DOHH2 (cell line): ENCODE data around the gene C12orf57.

ENCODE experiments used
- H3F3A ChIP-seq: fragments of 200-600 bp; sonication (generic), shearing (Covaris generic); 2 replicates; pipeline ENCODE4 v1.6.0; 2016; ENCODE audit warnings: antibody characterized with exemption, mild to moderate bottlenecking; ENCODE audit not compliant: control insufficient read depth, insufficient read depth
- H3K27ac ChIP-seq: fragments of 200-600 bp; sonication (generic); 2 replicates; pipeline ENCODE4 v1.5.1; 2014; ENCODE audit warnings: low read depth, mild to moderate bottlenecking, low read length, moderate library complexity
- H3K27me3 ChIP-seq: fragments of 200-600 bp; sonication (generic); 2 replicates; pipeline ENCODE4 v1.6.1; 2014; ENCODE audit warnings: mild to moderate bottlenecking, low read length, mixed read lengths; ENCODE audit not compliant: control insufficient read depth
- H3K36me3 ChIP-seq: fragments of 200-600 bp; sonication (generic); 2 replicates; pipeline ENCODE4 v1.6.1; 2014; ENCODE audit warnings: mild to moderate bottlenecking, low read length, moderate library complexity, mixed read lengths; ENCODE audit not compliant: control insufficient read depth
- H3K4me1 ChIP-seq: fragments of 200-600 bp; sonication (generic); 2 replicates; pipeline ENCODE4 v1.6.1; 2014; ENCODE audit warnings: mild to moderate bottlenecking, low read length, mixed read lengths; ENCODE audit not compliant: control insufficient read depth
- H3K4me2 ChIP-seq: fragments of 200-600 bp; sonication (generic); 2 replicates; pipeline ENCODE4 v1.6.0; 2014; ENCODE audit warnings: mild to moderate bottlenecking, low read length, moderate library complexity
- H3K4me3 ChIP-seq: fragments of 200-600 bp; sonication (generic); 2 replicates; pipeline ENCODE4 v1.5.1; 2014; ENCODE audit warnings: mild to moderate bottlenecking, low read length, mixed read lengths
- H3K79me2 ChIP-seq: fragments of 200-600 bp; sonication (generic); 2 replicates; pipeline ENCODE4 v1.6.1; 2014; ENCODE audit warnings: mild to moderate bottlenecking, low read length, mixed read lengths; ENCODE audit not compliant: control insufficient read depth
- H3K9me2 ChIP-seq: fragments of 200-600 bp; sonication (generic); replicated peaks from 2 replicates; pipeline ENCODE4 v1.6.1; 2014; ENCODE audit warnings: mild to moderate bottlenecking, low read length, mixed read lengths; ENCODE audit not compliant: control insufficient read depth
- H3K9me3 ChIP-seq: fragments of 200-600 bp; sonication (generic); 2 replicates; pipeline ENCODE4 v1.6.1; 2014; ENCODE audit warnings: antibody characterized with exemption, low read length, mixed read lengths; ENCODE audit not compliant: control insufficient read depth, insufficient read depth
- H4K20me1 ChIP-seq: fragments of 200-600 bp; sonication (generic); 2 replicates; pipeline ENCODE4 v1.6.0; 2014; ENCODE audit warnings: low read depth, mild to moderate bottlenecking, antibody characterized with exemption, low read length, moderate library complexity; ENCODE audit not compliant: control insufficient read depth, insufficient read depth
- CTCF ChIP-seq: fragments of 200-600 bp; sonication (generic); IDR thresholded peaks from one replicate; pipeline ENCODE4 v1.5.1; 2014; ENCODE audit warnings: antibody characterized with exemption, mild to moderate bottlenecking, low read depth, low read length; ENCODE audit not compliant: poor library complexity, severe bottlenecking
- EZH2phosphoT487 ChIP-seq: fragments of 200-600 bp; sonication (generic); IDR thresholded peaks from 2 replicates; pipeline ENCODE4 v1.6.1; 2017; ENCODE audit warnings: borderline replicate concordance, mild to moderate bottlenecking, antibody characterized with exemption, low read length, moderate library complexity, mixed read lengths

C12orf57 gene

DNA sequence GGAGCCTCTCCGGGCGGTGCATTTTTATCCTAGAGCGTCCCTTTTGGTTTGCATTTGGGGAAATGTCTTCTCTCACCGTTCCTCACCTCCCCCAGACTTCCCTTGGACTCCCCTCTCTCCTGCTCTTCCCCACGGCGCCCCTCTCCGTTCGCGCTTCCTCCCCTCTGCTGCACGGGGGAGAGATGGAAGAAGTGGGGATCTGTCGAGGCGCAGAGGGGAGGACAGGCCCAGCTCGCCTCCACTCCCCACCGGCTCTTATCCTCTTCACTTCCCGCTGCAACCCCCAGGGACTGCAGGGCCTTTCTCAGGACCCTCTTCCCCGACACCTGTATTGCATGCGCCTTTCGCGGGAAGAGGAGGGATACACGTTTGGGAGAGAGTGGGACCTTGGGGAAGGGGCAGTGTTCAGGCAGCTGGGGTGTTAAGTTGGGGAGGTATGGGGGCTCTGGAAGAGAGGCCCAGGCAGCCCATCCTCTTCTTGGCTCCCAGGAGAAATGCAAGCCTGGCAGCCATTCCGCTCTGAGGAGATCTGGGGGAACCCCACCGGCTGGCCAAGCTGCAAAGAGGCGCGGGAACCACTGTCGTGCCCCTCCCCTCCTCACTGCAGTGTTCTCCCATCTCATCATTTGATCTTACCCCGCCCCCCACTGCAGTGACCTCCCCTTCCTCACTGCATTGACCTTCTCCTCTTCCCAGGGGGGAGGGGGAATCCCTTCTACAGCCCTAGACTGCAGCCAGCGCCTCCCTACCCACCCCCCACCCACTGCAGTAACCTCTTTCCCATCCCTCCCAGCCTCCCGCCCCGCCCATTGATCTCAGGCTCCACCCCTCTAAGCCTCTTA lies 28.7 kb upstream of the C12orf57 start:
- H3K36me3 ChIP-seq = no peaks in the 10 kb centered on the region
- H3K9me3 ChIP-seq = no peaks in the 10 kb centered on the region
- H3K4me1 ChIP-seq = peaks cover 18% of the 10 kb centered on the region
- peaks cover 66% of the 10 kb centered on the region for H3K27me3 ChIP-seq
- H3K27ac ChIP-seq = no peak overlapping the region
- H3F3A ChIP-seq = no peaks in the 10 kb centered on the region
- H3K9me2 ChIP-seq = no peaks in the 10 kb centered on the region
- no peaks in the 10 kb centered on the region for H3K79me2 ChIP-seq
- peak overlapping the region; percentile 65 for H3K4me3 ChIP-seq
- H3K4me2 ChIP-seq = peak overlapping the region; percentile 72
- TF ChIP-seq CTCF = no peak
- TF ChIP-seq EZH2phosphoT487 = peak; percentile 94
- H4K20me1 ChIP-seq = no peaks in the 10 kb centered on the region

GRCh38 chr12:6915789-6916285 lies 28.0 kb upstream of the C12orf57 start:
- Histone ChIP-seq H3K27ac (no peak overlapping the region), H3K4me3 (no peak overlapping the region), H3K79me2 (no peaks in the 10 kb centered on the region), H3K27me3 (peaks cover 66% of the 10 kb centered on the region), H3K9me3 (no peaks in the 10 kb centered on the region), H3K4me1 (peaks cover 18% of the 10 kb centered on the region), H3K4me2 (no peak overlapping the region), H4K20me1 (no peaks in the 10 kb centered on the region), H3K36me3 (no peaks in the 10 kb centered on the region), H3F3A (no peaks in the 10 kb centered on the region), H3K9me2 (no peaks in the 10 kb centered on the region)
- TF ChIP-seq CTCF = no peak
- TF ChIP-seq EZH2phosphoT487 = no peak

GRCh38 chr12:6916426-6917200 lies 27.2 kb upstream of the C12orf57 start:
- Histone ChIP-seq H3K9me2 (no peaks in the 10 kb centered on the region), H3F3A (no peaks in the 10 kb centered on the region; the same call in 1 of the 2 replicates), H3K27me3 (peaks cover 66% of the 10 kb centered on the region), H3K36me3 (no peaks in the 10 kb centered on the region), H3K4me3 (no peak overlapping the region), H3K27ac (no peak overlapping the region), H3K9me3 (no peaks in the 10 kb centered on the region), H3K79me2 (no peaks in the 10 kb centered on the region), H3K4me2 (no peak overlapping the region), H4K20me1 (no peaks in the 10 kb centered on the region), H3K4me1 (peaks cover 22% of the 10 kb centered on the region)
- TF ChIP-seq EZH2phosphoT487 (no peak), CTCF (no peak)
